GM12878 (cell line): ENCODE results near the gene CHN1. TPM values are rescaled to one million over a fixed set of nuclear protein-coding genes. Genes with fewer than 3 reads are reported as not detected.
A peak's percentile ranks its signal among the peaks of the same experiment; 100 is the strongest.

Source experiments
- ATAC-seq: fragments of 200-7000 bp; cut with Tn5 transposase; 3 replicates; pipeline ENCODE4 v1.9.1; 2020; ENCODE audit warnings: mild to moderate bottlenecking, moderate library complexity
- BruUV-seq: library from RNA; stranded (reverse); fragments of 400-500 nt; replicated peaks from 2 replicates; lab custom pipeline; 2021; lab: Mats Ljungman, UMichigan
- CTCF ChIA-PET: fragments of 300-600 bp; sonication (Branson Sonifier 250); formaldehyde crosslinking; extraction: SDS; loops from one replicate; lab custom pipeline; 2021; ENCODE audit warnings: inconsistent platforms; lab: Yijun Ruan, JAX
- POLR2A ChIA-PET: fragments of 350-600 bp; formaldehyde crosslinking; extraction: SDS; loops from one replicate; lab custom pipeline; 2021; ENCODE audit warnings: inconsistent platforms; lab: Charles Lee
- RAD21 ChIA-PET: fragments of 300-600 bp; sonication (Branson Sonifier 250); formaldehyde crosslinking; loops from one replicate; lab custom pipeline; 2023; ENCODE audit warnings: antibody characterized with exemption; ENCODE audit not compliant: unreplicated experiment; lab: Charles Lee
- SMC1A ChIA-PET: fragments of 300-600 bp; sonication (Branson Sonifier 250); formaldehyde crosslinking; loops from one replicate; lab custom pipeline; 2023; ENCODE audit not compliant: unreplicated experiment, uncharacterized antibody; lab: Charles Lee
- DNase-seq: peaks from one replicate; pipeline ENCODE4 v3.0.0-alpha.2; 2011; ENCODE audit warnings: low read depth, low spot score
- FAIRE-seq: peaks from 3 replicates; lab custom pipeline; 2011; peaks lifted over from hg19 to GRCh38; lab: Jason Lieb, UNC
- H2AFZ ChIP-seq: 2 replicates; pipeline ENCODE4 v1.6.0; 2011; ENCODE audit warnings: low read depth, low read length, control low read depth; ENCODE audit not compliant: control insufficient read depth
- H3K27ac ChIP-seq: 2 replicates; pipeline ENCODE4 v1.5.1; 2011; ENCODE audit warnings: control low read depth; ENCODE audit not compliant: control insufficient read depth, insufficient read depth
- H3K27me3 ChIP-seq, 2 experiments: replicated peaks in 1 of 2; 2 replicates each; pipeline versions ENCODE4 v1.6.0 to v1.6.1; 2011; ENCODE audit warnings: low read length in 1 of 2; ENCODE audit not compliant: control insufficient read depth in 2 of 2, insufficient read depth in 2 of 2
- H3K36me3 ChIP-seq, 2 experiments: 2 replicates each; pipeline ENCODE4 v1.5.1; 2011; ENCODE audit warnings: low read length in 1 of 2; ENCODE audit not compliant: control insufficient read depth in 2 of 2, insufficient read depth in 2 of 2
- H3K4me1 ChIP-seq: 2 replicates; pipeline ENCODE4 v1.6.1; 2011; ENCODE audit warnings: mild to moderate bottlenecking, low read length, moderate library complexity, mixed read lengths; ENCODE audit not compliant: control insufficient read depth, insufficient read depth
- H3K4me2 ChIP-seq: 2 replicates; pipeline ENCODE4 v1.6.0; 2011; ENCODE audit warnings: control low read depth; ENCODE audit not compliant: control insufficient read depth, insufficient read depth
- H3K4me3 ChIP-seq: fragments of 200-600 bp; sonication (generic); 2 replicates; pipeline ENCODE4 v1.5.1; 2016
- H3K79me2 ChIP-seq: 2 replicates; pipeline ENCODE4 v1.6.0; 2011; ENCODE audit warnings: low read length; ENCODE audit not compliant: control insufficient read depth, insufficient read depth
- H3K9ac ChIP-seq: 2 replicates; pipeline ENCODE4 v1.8.0; 2011; ENCODE audit warnings: low read length, control low read depth, mixed read lengths; ENCODE audit not compliant: control insufficient read depth, insufficient read depth
- H3K9me3 ChIP-seq: replicated peaks from 3 replicates; pipeline ENCODE4 v1.5.1; 2011; ENCODE audit warnings: mild to moderate bottlenecking, low read length; ENCODE audit not compliant: control insufficient read depth, insufficient read depth
- H4K20me1 ChIP-seq: 2 replicates; pipeline ENCODE4 v1.6.0; 2011; ENCODE audit not compliant: control insufficient read depth, insufficient read depth
- CEBPB ChIP-seq, 2 experiments: fragments of 150-350 bp in 1 of 2; IDR thresholded peaks; 2 replicates each; pipeline ENCODE4 v1.6.1; 2012 to 2014; ENCODE audit warnings: low read depth in 2 of 2, low read length in 2 of 2, borderline replicate concordance in 1 of 2, inconsistent platforms in 1 of 2
- CTCF ChIP-seq, 3 experiments: IDR thresholded peaks in 2 of 3; conservative IDR thresholded peaks in 1 of 3; 2 replicates each; pipeline ENCODE4 v1.5.1; 2011; ENCODE audit warnings: low read depth in 3 of 3, low read length in 3 of 3, mild to moderate bottlenecking in 3 of 3, control low read depth in 2 of 3, moderate library complexity in 2 of 3, inconsistent platforms in 1 of 3, mixed read lengths in 1 of 3; ENCODE audit not compliant: control insufficient read depth in 2 of 3, insufficient read depth in 1 of 3; ENCODE audit errors: extremely low read depth in 1 of 3
- HDGF ChIP-seq: fragments of 450-650 bp; IDR thresholded peaks from 2 replicates; pipeline ENCODE4 v1.6.1; 2016; ENCODE audit warnings: antibody characterized with exemption
- IKZF1 ChIP-seq: fragments of 450-650 bp; conservative IDR thresholded peaks from 2 replicates; pipeline ENCODE4 v1.6.1; 2017; ENCODE audit warnings: antibody characterized with exemption, mild to moderate bottlenecking
- LARP7 ChIP-seq: fragments of 450-650 bp; IDR thresholded peaks from 2 replicates; pipeline ENCODE4 v1.6.1; 2017; ENCODE audit warnings: mild to moderate bottlenecking
- SIN3A ChIP-seq: IDR thresholded peaks from 2 replicates; pipeline ENCODE4 v1.6.1; 2012; ENCODE audit warnings: low read depth, low read length, improper control_type of control experiment
- SMAD5 ChIP-seq: IDR thresholded peaks from 2 replicates; pipeline ENCODE4 v1.6.1; 2016; ENCODE audit warnings: antibody characterized with exemption, low read depth
- WGBS: methylation state at CpG from one replicate; pipeline ENCODE4 v1.1.6; 2016; ENCODE audit warnings: low lambda C conversion rate; ENCODE audit not compliant: insufficient replicate concordance, insufficient coverage; ENCODE audit errors: missing lambda C conversion rate; 5-methylcytosine and 5-hydroxymethylcytosine counted together
- in situ Hi-C: fragments of 300-500 bp; cut with MboI; formaldehyde crosslinking; loops from 9 replicates; pipeline ENCODE4 v1.14.3; 2018; ENCODE audit warnings: mixed read lengths
- intact Hi-C: fragments of 100-400 bp; cut with micrococcal nuclease; formaldehyde crosslinking; loops from one replicate; pipeline ENCODE4 v1.14.2; 2022; ENCODE audit not compliant: unreplicated experiment
- polyA plus RNA-seq, 11 experiments: library from polyadenylated mRNA; depleted of rRNA in 4 of 11; unstranded in 6 of 11; stranded (reverse) in 5 of 11; fragments of >200 nt; fragmentation: Nextera tagmentation in 4 of 11; fragmentation: Illumina TruSeq in 1 of 11; extraction: Ambion mirVana in 4 of 11; extraction: Trizol in 1 of 11; gene quantifications; 1 replicate in 1 of 11; 2 replicates in 10 of 11; pipeline versions ENCODE4 v1.2.1 to v1.2.3, GENCODE V29; 2011 to 2016; ENCODE audit warnings: inconsistent platforms in 2 of 11, missing spikeins in 2 of 11, low read depth in 1 of 11
- total RNA-seq, 4 experiments: library from RNA; depleted of rRNA in 3 of 4; stranded (reverse); fragments of >200 nt in 3 of 4; fragmentation: Illumina TruSeq in 1 of 4; extraction: Trizol in 1 of 4; gene quantifications; 2 replicates each; pipeline versions ENCODE4 v1.2.1 to v1.2.3, GENCODE V29; 2013 to 2021
- TF ChIP-seq, protein P1 (sequence below): fragments of 450-650 bp; IDR thresholded peaks from 2 replicates; pipeline ENCODE4 v1.6.1; 2018; ENCODE audit warnings: borderline replicate concordance, mild to moderate bottlenecking; ENCODE audit not compliant: partially characterized antibody
- TF ChIP-seq, protein P2 (sequence below): fragments of 450-650 bp; IDR thresholded peaks from 2 replicates; pipeline ENCODE4 v1.6.1; 2016; ENCODE audit warnings: mild to moderate bottlenecking

The CHN1 gene
- total and polyA plus RNA-seq, 10 of the 15 experiments (the other 5 are each of a cell fraction or from before 2014, with no cell fraction given): 0.18 to 0.92 (median 0.53) TPM; not detected in 1

DNA sequence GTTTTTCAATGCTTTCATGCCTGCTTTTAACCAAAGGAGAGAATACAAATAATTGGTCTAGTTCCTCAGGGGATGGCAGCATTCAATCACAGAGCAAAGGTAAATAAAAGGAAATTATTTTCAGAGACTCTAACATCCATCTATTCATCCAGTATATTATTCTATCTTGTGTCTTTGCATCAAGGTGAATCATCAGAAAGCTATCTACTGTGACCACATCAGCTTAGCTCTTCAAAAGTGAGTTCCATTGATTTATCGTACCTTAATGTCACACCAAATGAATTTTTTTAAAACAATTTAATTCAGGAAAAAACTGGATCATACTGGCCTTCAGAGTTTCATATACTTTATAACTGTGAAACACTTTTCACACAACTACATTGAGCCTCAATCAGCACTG lies 66.1 kb downstream of the CHN1 start:
- H3K27me3 ChIP-seq: no peaks in the 10 kb centered on the region
- ChIA-PET POLR2A (no interaction called here), SMC1A (interaction anchor here (0.7 to 1.0 kb wide), 2 partner anchors 11 to 27 kb away, joined by 3 read pairs; no protein-coding TSS in a partner anchor), RAD21 (no interaction called here), CTCF (no interaction called here)
- in situ Hi-C loops: no loop called here
- H3K9ac ChIP-seq: no peak overlapping the region
- no peak overlapping the region for H3K4me2 ChIP-seq
- TF ChIP-seq HDGF (no peak), IKZF1 (no peak)
- no peak overlapping the region for H2AFZ ChIP-seq
- no TSS peak for BruUV-seq
- intact Hi-C loops: no loop called here
- ATAC-seq (no peak), DNase-seq (no peak), FAIRE-seq (no peak)
- no peaks in the 10 kb centered on the region for H3K79me2 ChIP-seq
- no peaks in the 10 kb centered on the region for H3K4me1 ChIP-seq
- no peaks in the 10 kb centered on the region for H3K36me3 ChIP-seq
- H3K9me3 ChIP-seq: no peaks in the 10 kb centered on the region
- H3K4me3 ChIP-seq: no peak overlapping the region
- no peaks in the 10 kb centered on the region for H4K20me1 ChIP-seq
- WGBS: 24% methylated on average over 1 of the region's 1 CpG
- H3K27ac ChIP-seq: no peak overlapping the region

GRCh38 chr2:174931724-174932123 lies 73.5 kb downstream of the CHN1 start:
- CTCF ChIA-PET: no interaction called here
- RAD21 ChIA-PET: no interaction called here
- H3K4me2 ChIP-seq: no peak overlapping the region
- DNase-seq (no peak), ATAC-seq (no peak), FAIRE-seq (no peak)
- WGBS: 26% methylated on average over 3 of the region's 3 CpGs
- in situ Hi-C loops: no loop called here
- no peak overlapping the region for H2AFZ ChIP-seq
- no peak overlapping the region for H3K4me3 ChIP-seq
- TF ChIP-seq LARP7 (no peak), SMAD5 (no peak), CEBPB (IDR thresholded peaks at IDR 0.05; ENCODE audit: borderline replicate concordance in 1 of 2, low read depth in 2 of 2, low read length in 2 of 2) (no peak), SIN3A (no peak), CTCF (IDR thresholded peaks at IDR 0.05 in 2 of 3, conservative IDR thresholded peaks at IDR 0.05 in 1 of 3; ENCODE audit: control insufficient read depth in 2 of 3, extremely low read depth in 1 of 3, insufficient read depth in 1 of 3, low read depth in 3 of 3, low read length in 3 of 3) (no peak)
- TF ChIP-seq, protein P1, sequence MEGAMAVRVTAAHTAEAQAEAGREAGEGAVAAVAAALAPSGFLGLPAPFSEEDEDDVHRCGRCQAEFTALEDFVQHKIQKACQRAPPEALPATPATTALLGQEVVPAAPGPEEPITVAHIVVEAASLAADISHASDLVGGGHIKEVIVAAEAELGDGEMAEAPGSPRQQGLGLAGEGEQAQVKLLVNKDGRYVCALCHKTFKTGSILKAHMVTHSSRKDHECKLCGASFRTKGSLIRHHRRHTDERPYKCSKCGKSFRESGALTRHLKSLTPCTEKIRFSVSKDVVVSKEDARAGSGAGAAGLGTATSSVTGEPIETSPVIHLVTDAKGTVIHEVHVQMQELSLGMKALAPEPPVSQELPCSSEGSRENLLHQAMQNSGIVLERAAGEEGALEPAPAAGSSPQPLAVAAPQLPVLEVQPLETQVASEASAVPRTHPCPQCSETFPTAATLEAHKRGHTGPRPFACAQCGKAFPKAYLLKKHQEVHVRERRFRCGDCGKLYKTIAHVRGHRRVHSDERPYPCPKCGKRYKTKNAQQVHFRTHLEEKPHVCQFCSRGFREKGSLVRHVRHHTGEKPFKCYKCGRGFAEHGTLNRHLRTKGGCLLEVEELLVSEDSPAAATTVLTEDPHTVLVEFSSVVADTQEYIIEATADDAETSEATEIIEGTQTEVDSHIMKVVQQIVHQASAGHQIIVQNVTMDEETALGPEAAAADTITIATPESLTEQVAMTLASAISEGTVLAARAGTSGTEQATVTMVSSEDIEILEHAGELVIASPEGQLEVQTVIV: no peak
- TF ChIP-seq, protein P2, sequence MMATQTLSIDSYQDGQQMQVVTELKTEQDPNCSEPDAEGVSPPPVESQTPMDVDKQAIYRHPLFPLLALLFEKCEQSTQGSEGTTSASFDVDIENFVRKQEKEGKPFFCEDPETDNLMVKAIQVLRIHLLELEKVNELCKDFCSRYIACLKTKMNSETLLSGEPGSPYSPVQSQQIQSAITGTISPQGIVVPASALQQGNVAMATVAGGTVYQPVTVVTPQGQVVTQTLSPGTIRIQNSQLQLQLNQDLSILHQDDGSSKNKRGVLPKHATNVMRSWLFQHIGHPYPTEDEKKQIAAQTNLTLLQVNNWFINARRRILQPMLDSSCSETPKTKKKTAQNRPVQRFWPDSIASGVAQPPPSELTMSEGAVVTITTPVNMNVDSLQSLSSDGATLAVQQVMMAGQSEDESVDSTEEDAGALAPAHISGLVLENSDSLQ: peak; percentile 60; the same call in 1 of the 2 replicates
- POLR2A ChIA-PET: no interaction called here
- SMC1A ChIA-PET: no interaction called here
- H3K9ac ChIP-seq: no peak overlapping the region
- H3K36me3 ChIP-seq: no peaks in the 10 kb centered on the region
- H3K4me1 ChIP-seq: no peaks in the 10 kb centered on the region
- H3K27me3 ChIP-seq: no peaks in the 10 kb centered on the region
- no peaks in the 10 kb centered on the region for H3K9me3 ChIP-seq
- H4K20me1 ChIP-seq: no peaks in the 10 kb centered on the region
- H3K79me2 ChIP-seq: no peaks in the 10 kb centered on the region
- intact Hi-C loops: no loop called here
- BruUV-seq: no TSS peak
- no peak overlapping the region for H3K27ac ChIP-seq
